Endothelial cell of umbilical vein (primary cell): ENCODE results near the gene ATXN1. TPM values are rescaled to one million over a fixed set of nuclear protein-coding genes. Genes with fewer than 3 reads are reported as not detected.

Experiments
- BruUV-seq: library from RNA; stranded (reverse); fragments of 400-500 nt; replicated peaks from 2 replicates; lab custom pipeline; 2021; lab: Mats Ljungman, UMichigan
- CTCF ChIA-PET: fragments of 300-600, 350-600 bp; sonication (Branson Sonifier 250); formaldehyde crosslinking; loops from one replicate; lab custom pipeline; 2021; ENCODE audit warnings: antibody characterized with exemption, inconsistent platforms; lab: Charles Lee
- POLR2A ChIA-PET: fragments of 300-600, 350-600 bp; sonication (Branson Sonifier 250); formaldehyde crosslinking; loops from one replicate; lab custom pipeline; 2021; ENCODE audit warnings: antibody characterized with exemption, inconsistent platforms; lab: Charles Lee
- DNase-seq: peaks from one replicate; pipeline ENCODE4 v3.0.0-alpha.2; 2011; ENCODE audit warnings: low read depth, low spot score
- FAIRE-seq: peaks from 2 replicates; lab custom pipeline; 2011; peaks lifted over from hg19 to GRCh38; lab: Jason Lieb, UNC
- H2AFZ ChIP-seq: 2 replicates; pipeline ENCODE4 v1.6.0; 2012; ENCODE audit warnings: low read depth, low read length, control low read depth, inconsistent platforms
- H3K27ac ChIP-seq: 2 replicates; pipeline ENCODE4 v1.5.1; 2011; ENCODE audit warnings: low read depth, mild to moderate bottlenecking, control low read depth, low read length, moderate library complexity; ENCODE audit not compliant: insufficient read depth
- H3K27me3 ChIP-seq, 2 experiments: 2 replicates each; pipeline versions ENCODE4 v1.6.0 to v1.6.1; 2011; ENCODE audit warnings: low read length in 2 of 2, mixed read lengths in 1 of 2; ENCODE audit not compliant: control insufficient read depth in 2 of 2, insufficient read depth in 2 of 2
- H3K36me3 ChIP-seq, 2 experiments: 2 replicates in 1 of 2; 3 replicates in 1 of 2; pipeline ENCODE4 v1.5.1; 2011; ENCODE audit warnings: low read length in 2 of 2, mild to moderate bottlenecking in 1 of 2, moderate library complexity in 1 of 2; ENCODE audit not compliant: control insufficient read depth in 2 of 2, insufficient read depth in 2 of 2; ENCODE audit errors: extremely low read depth in 1 of 2
- H3K4me1 ChIP-seq: 3 replicates; pipeline ENCODE4 v1.5.1; 2011; ENCODE audit warnings: mild to moderate bottlenecking, low read length; ENCODE audit not compliant: control insufficient read depth, insufficient read depth; ENCODE audit errors: extremely low read depth
- H3K4me2 ChIP-seq: 2 replicates; pipeline ENCODE4 v1.6.1; 2011; ENCODE audit warnings: low read length, control low read depth, mixed read lengths; ENCODE audit not compliant: insufficient read depth
- H3K4me3 ChIP-seq, 3 experiments: fragments of 200-600 bp in 1 of 3; sonication (generic), shearing (Covaris generic) in 1 of 3; replicated peaks in 1 of 3; 2 replicates each; pipeline ENCODE4 v1.5.1; 2011 to 2016; ENCODE audit warnings: control low read depth in 3 of 3, low read length in 3 of 3, mild to moderate bottlenecking in 2 of 3, inconsistent platforms in 1 of 3, low read depth in 1 of 3, moderate library complexity in 1 of 3; ENCODE audit not compliant: insufficient read depth in 1 of 3
- H3K79me2 ChIP-seq: 2 replicates; pipeline ENCODE4 v1.6.0; 2012; ENCODE audit warnings: low read length, inconsistent platforms; ENCODE audit not compliant: control insufficient read depth, insufficient read depth
- H3K9ac ChIP-seq: replicated peaks from 2 replicates; pipeline ENCODE3; 2011; ENCODE audit warnings: low read length, control low read depth; ENCODE audit not compliant: insufficient read depth; ENCODE audit errors: extremely low read depth
- H3K9me1 ChIP-seq: replicated peaks from 3 replicates; pipeline ENCODE4 v1.6.0; 2011; ENCODE audit warnings: mild to moderate bottlenecking, low read length; ENCODE audit not compliant: control insufficient read depth, insufficient read depth; ENCODE audit errors: extremely low read depth
- H3K9me3 ChIP-seq: replicated peaks from 2 replicates; pipeline ENCODE4 v1.5.1; 2012; ENCODE audit warnings: low read length, inconsistent platforms; ENCODE audit not compliant: control insufficient read depth, insufficient read depth
- H4K20me1 ChIP-seq: replicated peaks from 2 replicates; pipeline ENCODE3; 2011; ENCODE audit warnings: mild to moderate bottlenecking, low read length; ENCODE audit not compliant: control insufficient read depth, insufficient read depth; ENCODE audit errors: extremely low read depth
- CTCF ChIP-seq, 2 donors: IDR thresholded peaks; 1 replicate in 1 of 2; 2 replicates in 1 of 2; pipeline ENCODE4 v1.5.1; 2011; ENCODE audit warnings: low read length in 2 of 2, mild to moderate bottlenecking in 2 of 2, moderate library complexity in 2 of 2, control low read depth in 1 of 2, inconsistent platforms in 1 of 2, low read depth in 1 of 2; ENCODE audit not compliant: insufficient read depth in 1 of 2; ENCODE audit errors: extremely low read depth in 1 of 2
- EZH2 ChIP-seq: IDR thresholded peaks from 2 replicates; pipeline ENCODE4 v1.6.1; 2012; ENCODE audit warnings: borderline replicate concordance, low read depth, mild to moderate bottlenecking, moderate library complexity, low read length, inconsistent platforms; ENCODE audit not compliant: severe bottlenecking
- FOS ChIP-seq: IDR thresholded peaks from 2 replicates; pipeline ENCODE4 v1.6.1; 2011; ENCODE audit warnings: mild to moderate bottlenecking, low read length, moderate library complexity, borderline replicate concordance; ENCODE audit not compliant: insufficient read depth
- GATA2 ChIP-seq: IDR thresholded peaks from 2 replicates; pipeline ENCODE4 v1.7.0; 2011; ENCODE audit warnings: low read depth, mild to moderate bottlenecking, moderate library complexity, mixed read lengths, low read length; ENCODE audit not compliant: insufficient read length, insufficient read depth
- JUN ChIP-seq: IDR thresholded peaks from 2 replicates; pipeline ENCODE4 v1.6.1; 2011; ENCODE audit warnings: borderline replicate concordance, low read depth; ENCODE audit not compliant: insufficient read length, insufficient read depth
- MAX ChIP-seq: IDR thresholded peaks from 2 replicates; pipeline ENCODE4 v1.6.1; 2011; ENCODE audit not compliant: insufficient read depth, insufficient read length
- MYC ChIP-seq: IDR thresholded peaks from one replicate; pipeline ENCODE4 v1.6.1; 2011; ENCODE audit warnings: mild to moderate bottlenecking, low read depth, low read length
- POLR2A ChIP-seq: IDR thresholded peaks from 2 replicates; pipeline ENCODE4 v1.6.1; 2012; ENCODE audit warnings: low read depth, mild to moderate bottlenecking, control low read depth, low read length
- POLR2AphosphoS5 ChIP-seq: IDR thresholded peaks from 2 replicates; pipeline ENCODE4 v1.6.1; 2012; ENCODE audit warnings: low read depth, mild to moderate bottlenecking, control low read depth, low read length, moderate library complexity; ENCODE audit not compliant: insufficient read depth
- dilution Hi-C: fragments of 300-500 bp; cut with MboI; formaldehyde crosslinking; loops from one replicate; pipeline ENCODE4 v1.15.0; 2019; ENCODE audit warnings: low sequenced_read_pairs; ENCODE audit not compliant: extremely low pct_ligation_motif_present
- intact Hi-C: fragments of 100-400 bp; cut with micrococcal nuclease; formaldehyde crosslinking; loops from one replicate; pipeline ENCODE4 v1.10.0; 2022
- polyA plus RNA-seq, 4 experiments: library from polyadenylated mRNA; depleted of rRNA in 3 of 4; stranded (reverse) in 3 of 4; unstranded in 1 of 4; fragments of >200 nt; gene quantifications; 2 replicates each; pipeline versions ENCODE4 v1.2.1 to v1.2.3, GENCODE V29; 2011 to 2012; ENCODE audit warnings: missing spikeins in 1 of 4
- total RNA-seq: library from RNA; stranded (reverse); gene quantifications from 2 replicates; pipeline ENCODE4 v1.2.3, GENCODE V29; 2021

The ATXN1 gene
- total and polyA plus RNA-seq, 2 donors (not counting 3 experiments of a cell fraction or from before 2014, with no cell fraction given) = 16.4 to 33.0 TPM

- CTCF ChIA-PET = interaction anchor here (1.5 kb wide), 1 partner anchor 12 kb away, joined by 3 read pairs; no protein-coding TSS in a partner anchor
These were observed 486.8 kb downstream of the ATXN1 start for GRCh38 chr6:16274483-16274882.

More at GRCh38 chr6:16274483-16274882, 486.8 kb downstream of the ATXN1 start:
- Histone ChIP-seq H3K4me1 (peaks cover 9% of the 10 kb centered on the region), H2AFZ (no peak overlapping the region), H3K9me3 (no peaks in the 10 kb centered on the region), H3K4me3 (no peak overlapping the region), H3K4me2 (no peak overlapping the region), H3K9me1 (no peaks in the 10 kb centered on the region), H3K9ac (no peak overlapping the region), H3K36me3 (peaks cover 0 to 9% of the 10 kb centered on the region in 2 experiments), H3K27me3 (no peaks in the 10 kb centered on the region), H3K27ac (no peak overlapping the region), H3K79me2 (no peaks in the 10 kb centered on the region), H4K20me1 (no peaks in the 10 kb centered on the region)
- no TSS peak for BruUV-seq
- TF ChIP-seq POLR2A (no peak), MYC (no peak), JUN (no peak), EZH2 (no peak), FOS (no peak), POLR2AphosphoS5 (no peak), GATA2 (no peak), MAX (no peak), CTCF (IDR thresholded peaks at IDR 0.05; ENCODE audit: extremely low read depth in 1 of 2, insufficient read depth in 1 of 2, low read depth in 1 of 2, low read length in 2 of 2) (no peak)
- dilution Hi-C loops (no loop called here), intact Hi-C loops (no loop called here)
- POLR2A ChIA-PET = no interaction called here
- DNase-seq (no peak), FAIRE-seq (no peak)
